ENCODE measurements around the gene FCN3. TPM values are rescaled to one million over a fixed set of nuclear protein-coding genes. Genes with fewer than 3 reads are reported as not detected.

The FCN3 gene
- total and polyA plus RNA-seq, 2 donors from 2014 or later: 7.9 to 240 TPM

DNA sequence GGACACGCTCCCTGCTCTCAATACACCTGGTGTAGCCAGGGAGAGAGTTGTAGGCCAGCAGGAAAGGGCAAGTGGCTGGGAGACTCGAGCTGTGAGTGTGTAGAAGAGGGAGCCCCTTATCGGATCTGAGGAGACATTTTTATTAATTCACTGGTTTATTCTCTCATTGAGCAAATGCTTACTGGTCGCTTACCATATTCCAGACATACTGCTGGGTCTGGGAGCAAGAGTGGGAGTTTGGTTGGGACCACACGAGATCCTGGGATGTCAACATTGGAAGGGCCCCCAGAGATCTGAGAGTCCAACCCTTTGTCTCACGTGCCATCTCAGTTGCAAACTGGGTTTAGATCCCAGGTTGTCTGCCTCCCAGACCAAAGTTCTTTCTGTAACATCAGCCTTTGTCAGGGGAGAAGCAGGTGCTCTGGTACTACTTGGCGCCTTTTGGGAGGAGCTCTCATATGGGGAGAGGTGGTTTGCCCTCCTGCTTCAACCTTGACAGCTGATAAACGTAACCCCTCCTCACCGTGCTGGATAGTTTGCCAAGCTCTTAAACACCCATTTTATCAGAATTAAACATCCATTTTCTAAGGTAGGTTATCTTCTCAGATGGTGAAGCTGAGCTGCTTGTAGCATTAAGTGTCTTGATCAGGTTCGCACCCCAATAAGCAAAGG is 51.9 kb downstream of the FCN3 start:
- Histone ChIP-seq H3K4me1 (ENCODE audit: control insufficient read depth in 2 of 3, insufficient read depth in 2 of 3, low read depth in 1 of 3, low read length in 3 of 3) (peaks cover 0 to 18% (median 4%) of the 10 kb centered on the region in 3 donors), H3K36me3 (ENCODE audit: control insufficient read depth in 2 of 3, insufficient read depth in 3 of 3, low read length in 3 of 3) (peaks cover 0 to 12% (median 11%) of the 10 kb centered on the region in 3 donors), H3K9ac (ENCODE audit: low read length in 3 of 3) (peak overlapping the region; percentile 91 to 99 (median 94)), H3K27ac (ENCODE audit: low read depth in 2 of 2, low read length in 2 of 2) (peak overlapping the region; percentile 81 to 93), H3K27me3 (ENCODE audit: control insufficient read depth, insufficient read depth, low read length) (no peaks in the 10 kb centered on the region), H3K4me3 (ENCODE audit: low read length in 3 of 3) (peak overlapping the region; percentile 94 to 100 (median 95)), H3K9me3 (ENCODE audit: control insufficient read depth in 2 of 3, insufficient read depth in 1 of 3, low read length in 3 of 3) (no peaks in the 10 kb centered on the region)
- TF ChIP-seq, protein P1, sequence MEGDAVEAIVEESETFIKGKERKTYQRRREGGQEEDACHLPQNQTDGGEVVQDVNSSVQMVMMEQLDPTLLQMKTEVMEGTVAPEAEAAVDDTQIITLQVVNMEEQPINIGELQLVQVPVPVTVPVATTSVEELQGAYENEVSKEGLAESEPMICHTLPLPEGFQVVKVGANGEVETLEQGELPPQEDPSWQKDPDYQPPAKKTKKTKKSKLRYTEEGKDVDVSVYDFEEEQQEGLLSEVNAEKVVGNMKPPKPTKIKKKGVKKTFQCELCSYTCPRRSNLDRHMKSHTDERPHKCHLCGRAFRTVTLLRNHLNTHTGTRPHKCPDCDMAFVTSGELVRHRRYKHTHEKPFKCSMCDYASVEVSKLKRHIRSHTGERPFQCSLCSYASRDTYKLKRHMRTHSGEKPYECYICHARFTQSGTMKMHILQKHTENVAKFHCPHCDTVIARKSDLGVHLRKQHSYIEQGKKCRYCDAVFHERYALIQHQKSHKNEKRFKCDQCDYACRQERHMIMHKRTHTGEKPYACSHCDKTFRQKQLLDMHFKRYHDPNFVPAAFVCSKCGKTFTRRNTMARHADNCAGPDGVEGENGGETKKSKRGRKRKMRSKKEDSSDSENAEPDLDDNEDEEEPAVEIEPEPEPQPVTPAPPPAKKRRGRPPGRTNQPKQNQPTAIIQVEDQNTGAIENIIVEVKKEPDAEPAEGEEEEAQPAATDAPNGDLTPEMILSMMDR (IDR thresholded peaks at IDR 0.05; ENCODE audit: borderline replicate concordance, extremely low read depth, insufficient read depth): no peak
- DNase-seq: no peak
- intact Hi-C loops (cut with DNase I): no loop called here
- FAIRE-seq: no peak

DNA sequence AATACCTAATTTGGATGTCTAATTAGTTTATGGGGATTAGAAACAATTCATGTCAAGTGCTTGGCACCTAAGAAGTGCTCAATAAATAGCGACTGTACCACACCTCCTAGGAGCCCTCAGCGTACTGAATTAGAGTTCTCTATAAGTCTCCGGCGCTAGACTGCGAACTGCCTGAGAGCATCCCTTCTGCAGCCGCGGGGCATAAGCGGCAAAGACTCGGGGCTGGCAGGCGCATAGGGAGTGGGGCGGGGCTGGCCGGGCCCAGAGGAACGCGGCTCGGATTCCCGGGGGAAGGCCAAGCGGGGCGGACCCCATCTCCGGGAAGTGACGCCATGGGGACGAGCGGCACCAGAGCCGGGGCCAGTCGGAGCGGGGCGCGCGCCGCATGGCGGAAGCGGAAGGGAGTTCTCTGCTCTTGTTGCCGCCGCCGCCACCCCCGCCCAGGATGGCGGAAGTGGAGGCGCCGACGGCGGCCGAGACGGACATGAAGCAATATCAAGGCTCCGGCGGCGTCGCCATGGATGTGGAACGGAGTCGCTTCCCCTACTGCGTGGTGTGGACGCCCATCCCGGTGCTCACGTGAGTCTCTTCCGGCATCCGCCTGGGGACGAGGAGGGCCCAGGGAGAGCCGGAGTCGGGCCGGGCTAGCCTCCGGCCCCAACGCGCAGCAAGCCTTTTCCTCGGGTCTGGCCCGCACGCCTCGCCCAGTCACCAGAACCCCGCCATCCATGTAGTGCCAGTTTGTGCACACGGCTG is 52.6 kb downstream of the FCN3 start, which contains the start of gene TMEM222:
Gene TMEM222 (plus strand): TSS at position 351 of the 756 bp plus-strand sequence. CDS start 35 bp downstream, at position 386.
- Histone ChIP-seq H3K9me3 (ENCODE audit: control insufficient read depth in 2 of 3, insufficient read depth in 1 of 3, low read length in 3 of 3) (no peaks in the 10 kb centered on the region), H3K27ac (ENCODE audit: low read depth in 2 of 2, low read length in 2 of 2) (peak within 1 kb of the TSS; percentile 81 to 93), H3K36me3 (ENCODE audit: control insufficient read depth in 2 of 3, insufficient read depth in 3 of 3, low read length in 3 of 3) (peaks cover 0 to 12% (median 11%) of the 10 kb centered on the region in 3 donors), H3K4me1 (ENCODE audit: control insufficient read depth in 2 of 3, insufficient read depth in 2 of 3, low read depth in 1 of 3, low read length in 3 of 3) (peaks cover 0 to 18% (median 4%) of the 10 kb centered on the region in 3 donors), H3K27me3 (ENCODE audit: control insufficient read depth, insufficient read depth, low read length) (no peaks in the 10 kb centered on the region), H3K9ac (ENCODE audit: low read length in 3 of 3) (peak within 1 kb of the TSS; percentile 91 to 99 (median 94)), H3K4me3 (ENCODE audit: low read length in 3 of 3) (peak within 1 kb of the TSS; percentile 94 to 100 (median 95))
- DNase-seq (peak; percentile 98 to 99 (median 98)), FAIRE-seq (no peak)
- intact Hi-C loops (cut with DNase I): no loop called here
- TF ChIP-seq, protein P1 (IDR thresholded peaks at IDR 0.05; ENCODE audit: borderline replicate concordance, extremely low read depth, insufficient read depth): no peak

Other genes starting within 250 kb of the FCN3 start
- 29.8 TPM for gene SLC9A1, start 219.7 kb downstream of the FCN3 start, total RNA-seq
- gene SLC9A1, start 219.7 kb downstream of the FCN3 start, polyA plus RNA-seq (ENCODE audit: insufficient read depth, low read depth, low replicate concordance): 19.3 TPM
- 42.2 TPM for gene WDTC1, start 140.2 kb downstream of the FCN3 start, total RNA-seq
- 23.7 TPM for gene WDTC1, start 140.2 kb downstream of the FCN3 start, polyA plus RNA-seq (ENCODE audit: insufficient read depth, low read depth, low replicate concordance)
- gene TMEM222, start 52.7 kb downstream of the FCN3 start, total RNA-seq: 42.9 TPM
- gene TMEM222, start 52.7 kb downstream of the FCN3 start, polyA plus RNA-seq (ENCODE audit: insufficient read depth, low read depth, low replicate concordance): 58.2 TPM
- gene SYTL1, start 32.8 kb downstream of the FCN3 start, total RNA-seq: 19.3 TPM
- 5.9 TPM for gene SYTL1, start 32.8 kb downstream of the FCN3 start, polyA plus RNA-seq (ENCODE audit: insufficient read depth, low read depth, low replicate concordance)
- gene MAP3K6, start 7.9 kb downstream of the FCN3 start, total RNA-seq: 86.7 TPM
- gene MAP3K6, start 7.9 kb downstream of the FCN3 start, polyA plus RNA-seq (ENCODE audit: insufficient read depth, low read depth, low replicate concordance): 59.7 TPM
- gene CD164L2, start 8.5 kb upstream of the FCN3 start, total RNA-seq: 0.63 TPM
- gene CD164L2, start 8.5 kb upstream of the FCN3 start, polyA plus RNA-seq (ENCODE audit: insufficient read depth, low read depth, low replicate concordance): 1.1 TPM
- 0.38 TPM for gene GPR3, start 17.8 kb upstream of the FCN3 start, total RNA-seq
- 0.77 TPM for gene GPR3, start 17.8 kb upstream of the FCN3 start, polyA plus RNA-seq (ENCODE audit: insufficient read depth, low read depth, low replicate concordance)
- 159 TPM for gene WASF2, start 115.3 kb upstream of the FCN3 start, total RNA-seq
- 23.9 TPM for gene WASF2, start 115.3 kb upstream of the FCN3 start, polyA plus RNA-seq (ENCODE audit: insufficient read depth, low read depth, low replicate concordance)
- gene AHDC1, start 229.3 kb upstream of the FCN3 start, total RNA-seq: 48.2 TPM
- 8.5 TPM for gene AHDC1, start 229.3 kb upstream of the FCN3 start, polyA plus RNA-seq (ENCODE audit: insufficient read depth, low read depth, low replicate concordance)